Measurements from ENCODE around the gene DCAF7.

DCAF7 gene

GRCh38 chr17:63525190-63525946 is 24.9 kb upstream of the DCAF7 start:
- no peak for DNase-seq (ENCODE audit: low read depth)

- no peak for DNase-seq (ENCODE audit: low read depth)
These were observed 23.4 kb upstream of the DCAF7 start for GRCh38 chr17:63526861-63527260.

GRCh38 chr17:63528183-63528582 is 22.1 kb upstream of the DCAF7 start:
- no peak for DNase-seq (ENCODE audit: low read depth)

GRCh38 chr17:63529711-63530556 is 20.3 kb upstream of the DCAF7 start:
- no peak for DNase-seq (ENCODE audit: low read depth)

GRCh38 chr17:63530557-63531021 is 19.7 kb upstream of the DCAF7 start:
- DNase-seq (ENCODE audit: low read depth), result no peak

GRCh38 chr17:63531022-63531965 is 19.0 kb upstream of the DCAF7 start:
- no peak for DNase-seq (ENCODE audit: low read depth)

- DNase-seq (ENCODE audit: low read depth), result no peak
These were observed 16.7 kb upstream of the DCAF7 start for GRCh38 chr17:63533433-63534077.

- DNase-seq (ENCODE audit: low read depth), result no peak
These were observed 16.2 kb upstream of the DCAF7 start for GRCh38 chr17:63534078-63534570.

- DNase-seq (ENCODE audit: low read depth), result no peak
These were observed 15.3 kb upstream of the DCAF7 start for GRCh38 chr17:63534816-63535455.

- DNase-seq (ENCODE audit: low read depth), result no peak
These were observed 14.6 kb upstream of the DCAF7 start for GRCh38 chr17:63535640-63536039.

- no peak for DNase-seq (ENCODE audit: low read depth)
These were observed 13.3 kb upstream of the DCAF7 start for GRCh38 chr17:63537001-63537400.

GRCh38 chr17:63537991-63538692 is 12.1 kb upstream of the DCAF7 start:
- no peak for DNase-seq (ENCODE audit: low read depth)

- DNase-seq (ENCODE audit: low read depth), result no peak
These were observed 11.3 kb upstream of the DCAF7 start for GRCh38 chr17:63538693-63539595.

GRCh38 chr17:63540590-63540989 is 9.7 kb upstream of the DCAF7 start:
- DNase-seq (ENCODE audit: low read depth), result no peak

GRCh38 chr17:63542218-63542545 is 8.1 kb upstream of the DCAF7 start:
- no peak for DNase-seq (ENCODE audit: low read depth)

- no peak for DNase-seq (ENCODE audit: low read depth)
These were observed 7.1 kb upstream of the DCAF7 start for GRCh38 chr17:63542942-63543821.

- no peak for DNase-seq (ENCODE audit: low read depth)
These were observed 6.4 kb upstream of the DCAF7 start for GRCh38 chr17:63543822-63544420.
